CD14-positive monocyte (primary cell): ENCODE measurements around the gene ILDR2. TPM values are rescaled to one million over a fixed set of nuclear protein-coding genes. Genes with fewer than 3 reads are reported as not detected.
A peak's percentile ranks its signal among the peaks of the same experiment; 100 is the strongest.

Source experiments
- DNase-seq, 3 donors: peaks; one replicate each; pipeline ENCODE4 v3.0.0-alpha.2; 2011 to 2022
- H2AFZ ChIP-seq: 2 replicates; pipeline ENCODE4 v1.6.0; 2012; ENCODE audit warnings: mild to moderate bottlenecking, low read depth, low read length, inconsistent platforms; ENCODE audit not compliant: insufficient read depth, poor library complexity, severe bottlenecking
- H3K27ac ChIP-seq, 2 donors: 1 replicate in 1 of 2; 2 replicates in 1 of 2; pipeline ENCODE4 v1.5.1; 2012 to 2013; ENCODE audit warnings: low read length in 2 of 2, control low read depth in 1 of 2, inconsistent platforms in 1 of 2, low read depth in 1 of 2, mild to moderate bottlenecking in 1 of 2
- H3K27me3 ChIP-seq, 2 donors: one replicate each; pipeline versions ENCODE4 v1.6.0 to v1.6.1; 2011 to 2013; ENCODE audit warnings: low read length in 2 of 2; ENCODE audit not compliant: control insufficient read depth in 2 of 2, insufficient read depth in 2 of 2
- H3K36me3 ChIP-seq, 2 donors: replicated peaks in 1 of 2; 1 replicate in 1 of 2; 2 replicates in 1 of 2; pipeline versions ENCODE4 v1.5.1 to v1.6.1; 2012 to 2013; ENCODE audit warnings: low read length in 2 of 2, control low read depth in 1 of 2, inconsistent platforms in 1 of 2, mild to moderate bottlenecking in 1 of 2; ENCODE audit not compliant: insufficient read depth in 2 of 2, control insufficient read depth in 1 of 2
- H3K4me1 ChIP-seq, 2 donors: 1 replicate in 1 of 2; 2 replicates in 1 of 2; pipeline versions ENCODE4 v1.5.1 to v1.6.1; 2012 to 2013; ENCODE audit warnings: low read length in 2 of 2, control low read depth in 1 of 2, inconsistent platforms in 1 of 2, mild to moderate bottlenecking in 1 of 2, moderate library complexity in 1 of 2; ENCODE audit not compliant: insufficient read depth in 2 of 2, control insufficient read depth in 1 of 2
- H3K4me2 ChIP-seq: replicated peaks from 2 replicates; pipeline ENCODE3; 2012; ENCODE audit warnings: low read length, moderate library complexity, mild to moderate bottlenecking; ENCODE audit not compliant: poor library complexity, severe bottlenecking; ENCODE audit errors: extremely low read depth
- H3K4me3 ChIP-seq, 3 experiments: fragments of 200-600 bp in 1 of 3; sonication (generic) in 1 of 3; replicated peaks in 1 of 3; 1 replicate in 2 of 3; 2 replicates in 1 of 3; pipeline ENCODE4 v1.5.1; 2011 to 2013; ENCODE audit warnings: low read length in 3 of 3, mild to moderate bottlenecking in 3 of 3, control low read depth in 2 of 3, low read depth in 2 of 3, inconsistent platforms in 1 of 3, moderate library complexity in 1 of 3
- H3K79me2 ChIP-seq: 2 replicates; pipeline ENCODE4 v1.6.0; 2012; ENCODE audit warnings: mild to moderate bottlenecking, control low read depth, inconsistent platforms, low read length, moderate library complexity; ENCODE audit not compliant: insufficient read depth
- H3K9ac ChIP-seq: 2 replicates; pipeline ENCODE4 v1.6.0; 2017; ENCODE audit warnings: low read length, mild to moderate bottlenecking; ENCODE audit not compliant: insufficient read depth, poor library complexity, severe bottlenecking
- H3K9me3 ChIP-seq, 2 donors: replicated peaks in 1 of 2; 1 replicate in 1 of 2; 2 replicates in 1 of 2; pipeline versions ENCODE4 v1.5.1 to v1.6.1; 2012 to 2013; ENCODE audit warnings: low read length in 2 of 2, control low read depth in 1 of 2; ENCODE audit not compliant: control insufficient read depth in 1 of 2, insufficient read depth in 1 of 2
- H4K20me1 ChIP-seq: 2 replicates; pipeline ENCODE4 v1.6.0; 2012; ENCODE audit warnings: mild to moderate bottlenecking, low read length, control low read depth, moderate library complexity; ENCODE audit not compliant: insufficient read depth
- H3K27ac Mint-ChIP-seq, 7 donors: one replicate each; pipeline ENCODE4 v1.8.0; 2020; ENCODE audit warnings: mild to moderate bottlenecking in 7 of 7, mixed read lengths in 7 of 7, moderate library complexity in 6 of 7, inconsistent platforms in 2 of 7
- H3K27me3 Mint-ChIP-seq, 3 donors: one replicate each; pipeline ENCODE4 v1.8.0; 2021 to 2022; ENCODE audit warnings: low read depth in 3 of 3, mild to moderate bottlenecking in 3 of 3, mixed read lengths in 3 of 3, moderate library complexity in 3 of 3, inconsistent platforms in 1 of 3
- H3K36me3 Mint-ChIP-seq, 2 donors: one replicate each; pipeline ENCODE4 v1.8.0; 2020; ENCODE audit warnings: mixed read lengths in 2 of 2, inconsistent platforms in 1 of 2, mild to moderate bottlenecking in 1 of 2
- H3K4me1 Mint-ChIP-seq: one replicate; pipeline ENCODE4 v1.8.0; 2020; ENCODE audit warnings: mild to moderate bottlenecking, mixed read lengths
- H3K4me3 Mint-ChIP-seq, 2 donors: one replicate each; pipeline ENCODE4 v1.8.0; 2020; ENCODE audit warnings: mild to moderate bottlenecking in 2 of 2, mixed read lengths in 2 of 2, moderate library complexity in 1 of 2
- H3K9me3 Mint-ChIP-seq, 7 donors: one replicate each; pipeline ENCODE4 v1.8.0; 2020 to 2022; ENCODE audit warnings: mixed read lengths in 7 of 7, mild to moderate bottlenecking in 6 of 7, moderate library complexity in 6 of 7, inconsistent platforms in 2 of 7
- CTCF ChIP-seq: fragments of 200-600 bp; IDR thresholded peaks from one replicate; pipeline ENCODE4 v1.8.0; 2022; ENCODE audit warnings: antibody characterized with exemption, mild to moderate bottlenecking
- WGBS: methylation state at CpG from one replicate; pipeline ENCODE4 v1.1.5; 2013; ENCODE audit warnings: missing lambda C conversion rate; ENCODE audit not compliant: insufficient coverage; 5-methylcytosine and 5-hydroxymethylcytosine counted together
- intact Hi-C, 2 donors: fragments of 100-400 bp; cut with micrococcal nuclease; formaldehyde crosslinking; loops; one replicate each; pipeline versions ENCODE4 v1.15.0 to v1.15.1; 2023
- polyA plus RNA-seq, 3 donors: library from polyadenylated mRNA; depleted of rRNA in 1 of 3; unstranded in 2 of 3; stranded (reverse) in 1 of 3; fragments of 300-500 nt in 2 of 3; fragments of >200 nt in 1 of 3; fragmentation: Illumina TruSeq in 2 of 3; gene quantifications; 1 replicate in 2 of 3; 2 replicates in 1 of 3; pipeline ENCODE4 v1.2.3, GENCODE V29; 2012 to 2021

ILDR2 gene
- polyA plus RNA-seq, 3 donors: not detected

- intact Hi-C loops: no loop called here
- Mint-ChIP-seq H3K9me3 (no peaks in the 10 kb centered on the region), H3K36me3 (peaks cover 45 to 55% of the 10 kb centered on the region in 2 donors), H3K27me3 (peaks cover 0 to 1% (median 0%) of the 10 kb centered on the region in 3 donors), H3K4me3 (no peak overlapping the region), H3K4me1 (peaks cover 14% of the 10 kb centered on the region), H3K27ac (peak overlapping the region in 1 of 7 donors; percentile 51)
- Histone ChIP-seq H2AFZ (no peak overlapping the region), H3K79me2 (peaks cover 53% of the 10 kb centered on the region), H4K20me1 (peaks cover 9% of the 10 kb centered on the region), H3K4me1 (no peaks in the 10 kb centered on the region), H3K4me2 (no peak overlapping the region), H3K36me3 (peaks cover 32 to 61% of the 10 kb centered on the region in 2 donors), H3K4me3 (no peak overlapping the region), H3K27me3 (no peaks in the 10 kb centered on the region), H3K9me3 (no peaks in the 10 kb centered on the region), H3K9ac (no peak overlapping the region), H3K27ac (no peak overlapping the region)
- DNase-seq: no peak
- 100% methylated on average over 4 of the region's 7 CpGs for WGBS
- no peak for TF ChIP-seq CTCF
Measured at GRCh38 chr1:166868639-166869038, 106.7 kb downstream of the ILDR2 start.

- peaks cover 55 to 88% of the 10 kb centered on the region in 2 donors for H3K36me3 ChIP-seq
- Mint-ChIP-seq H3K9me3 (no peaks in the 10 kb centered on the region), H3K36me3 (peaks cover 55 to 68% of the 10 kb centered on the region in 2 donors), H3K4me1 (peaks cover 5% of the 10 kb centered on the region), H3K27ac (no peak overlapping the region), H3K27me3 (no peaks in the 10 kb centered on the region), H3K4me3 (no peak overlapping the region)
- H2AFZ ChIP-seq: no peak overlapping the region
- H3K4me2 ChIP-seq: no peak overlapping the region
- intact Hi-C loops: no loop called here
- no peak for DNase-seq
- no peaks in the 10 kb centered on the region for H3K4me1 ChIP-seq
- no peak overlapping the region for H3K9ac ChIP-seq
- H4K20me1 ChIP-seq: peaks cover 10% of the 10 kb centered on the region
- H3K27me3 ChIP-seq: no peaks in the 10 kb centered on the region
- WGBS: 95% methylated on average over 4 of the region's 5 CpGs
- H3K4me3 ChIP-seq: no peak overlapping the region
- peaks cover 26% of the 10 kb centered on the region for H3K79me2 ChIP-seq
- H3K27ac ChIP-seq: no peak overlapping the region
- no peak for TF ChIP-seq CTCF
- H3K9me3 ChIP-seq: no peaks in the 10 kb centered on the region
Measured at GRCh38 chr1:166865926-166866325, 109.4 kb downstream of the ILDR2 start.
